ENCODE measurements around the gene CCNL2.

GRCh38 chr1:1354271-1355247 is 44.6 kb downstream of the CCNL2 start:
- TF ChIP-seq CTCF (IDR thresholded peaks at IDR 0.05; ENCODE audit: low read depth, low read length, missing input control): no peak
- no peak for TF ChIP-seq ZBTB33 (IDR thresholded peaks at IDR 0.05)
- TF ChIP-seq RXRA (IDR thresholded peaks at IDR 0.05): no peak
- TF ChIP-seq REST (IDR thresholded peaks at IDR 0.05): no peak
- no peak for TF ChIP-seq RAD21 (IDR thresholded peaks at IDR 0.05)
- no peak for TF ChIP-seq MAX (IDR thresholded peaks at IDR 0.05)
- no peak for TF ChIP-seq TAF1 (conservative IDR thresholded peaks at IDR 0.05)
- no peak for TF ChIP-seq FOXA1 (IDR thresholded peaks at IDR 0.05)
- no peak for TF ChIP-seq YY1 (IDR thresholded peaks at IDR 0.05)
